K562 (cell line): ENCODE measurements around the gene ZFYVE28. TPM values are rescaled to one million over a fixed set of nuclear protein-coding genes. Genes with fewer than 3 reads are reported as not detected.
A peak's percentile ranks its signal among the peaks of the same experiment; 100 is the strongest.

Source experiments
- CHCHD3 ChIP-seq: fragments of 250-450 bp; sonication (Bioruptor Pico); IDR thresholded peaks from 2 replicates; pipeline ENCODE4 v2.1.2; 2022; ENCODE audit warnings: mild to moderate bottlenecking
- CTBP1 ChIP-seq: fragments of 450-650 bp; IDR thresholded peaks from 2 replicates; pipeline ENCODE4 v1.6.1; 2016; ENCODE audit warnings: borderline replicate concordance
- CXXC5 ChIP-seq: fragments of 250-450 bp; sonication (Bioruptor Pico); IDR thresholded peaks from 2 replicates; pipeline ENCODE4 v1.8.0; 2022; ENCODE audit warnings: inconsistent platforms, mild to moderate bottlenecking, moderate library complexity
- HLTF ChIP-seq: fragments of 450-650 bp; IDR thresholded peaks from 2 replicates; pipeline ENCODE4 v1.6.1; 2016
- KAT7 ChIP-seq: sonication (generic); formaldehyde crosslinking; IDR thresholded peaks from 2 replicates; pipeline ENCODE4 v1.8.0; 2022; ENCODE audit warnings: missing genetic modification reagents, mild to moderate bottlenecking, borderline replicate concordance
- MAZ ChIP-seq, 2 experiments: fragments of 450-650 bp in 1 of 2; sonication (generic) in 1 of 2; formaldehyde crosslinking; IDR thresholded peaks in 1 of 2; conservative IDR thresholded peaks in 1 of 2; 2 replicates each; pipeline versions ENCODE4 v1.4.0 to v1.5.0; 2020; ENCODE audit warnings: mild to moderate bottlenecking in 1 of 2, missing genetic modification reagents in 1 of 2
- NBN ChIP-seq: fragments of 450-650 bp; IDR thresholded peaks from 2 replicates; pipeline ENCODE4 v1.6.1; 2016; ENCODE audit warnings: low read depth, mild to moderate bottlenecking
- NFYB ChIP-seq: IDR thresholded peaks from 2 replicates; pipeline ENCODE4 v1.6.1; 2011; ENCODE audit warnings: mild to moderate bottlenecking, moderate library complexity; ENCODE audit not compliant: insufficient read length; ENCODE audit errors: extremely low read depth
- TAF1 ChIP-seq: IDR thresholded peaks from 2 replicates; pipeline ENCODE4 v1.6.1; 2011; ENCODE audit warnings: mild to moderate bottlenecking, low read length, moderate library complexity; ENCODE audit not compliant: insufficient read depth, control insufficient read depth, severe bottlenecking; ENCODE audit errors: extremely low read depth
- TCFL5 ChIP-seq: fragments of 250-450 bp; sonication (Bioruptor Pico); conservative IDR thresholded peaks from 2 replicates; pipeline ENCODE4 v1.6.1; 2021; ENCODE audit warnings: mild to moderate bottlenecking, moderate library complexity, matching md5 sums
- TEAD1 ChIP-seq, 2 experiments: fragments of 450-650 bp in 1 of 2; sonication (generic) in 1 of 2; formaldehyde crosslinking; IDR thresholded peaks; 2 replicates each; pipeline versions ENCODE4 v1.4.0 to v1.8.0; 2020 to 2022; ENCODE audit warnings: mild to moderate bottlenecking in 2 of 2, missing genetic modification reagents in 1 of 2
- XRCC5 ChIP-seq: fragments of 200-400 bp; formaldehyde crosslinking; IDR thresholded peaks from 2 replicates; pipeline ENCODE4 v1.6.1; 2017; ENCODE audit warnings: low read depth, mild to moderate bottlenecking, low read length
- YBX1 ChIP-seq: fragments of 450-650 bp; IDR thresholded peaks from 2 replicates; pipeline ENCODE4 v1.7.1; 2016; ENCODE audit warnings: mild to moderate bottlenecking
- ZFP36 ChIP-seq: fragments of 150-350 bp; IDR thresholded peaks from 2 replicates; pipeline ENCODE4 v1.6.1; 2018; ENCODE audit warnings: low read length, low read depth; ENCODE audit not compliant: partially characterized antibody
- ZNF511 ChIP-seq: sonication (generic); formaldehyde crosslinking; IDR thresholded peaks from 2 replicates; pipeline ENCODE4 v1.8.0; 2022; ENCODE audit warnings: mild to moderate bottlenecking, missing genetic modification reagents
- ZNF699 ChIP-seq: fragments of 250-450 bp; sonication (Bioruptor Pico); IDR thresholded peaks from 2 replicates; pipeline ENCODE4 v1.8.0; 2021; ENCODE audit warnings: mild to moderate bottlenecking, moderate library complexity; ENCODE audit not compliant: insufficient replicate concordance
- polyA plus RNA-seq, 8 experiments: library from polyadenylated mRNA; depleted of rRNA in 4 of 8; stranded (reverse) in 5 of 8; unstranded in 3 of 8; fragments of >200 nt; fragmentation: Nextera tagmentation in 2 of 8; fragmentation: Illumina TruSeq in 1 of 8; extraction: Ambion mirVana in 2 of 8; extraction: Trizol in 1 of 8; gene quantifications; 2 replicates each; pipeline versions ENCODE4 v1.2.1 to v1.2.3, GENCODE V29; 2011 to 2014; ENCODE audit warnings: inconsistent platforms in 1 of 8, missing spikeins in 1 of 8
- total RNA-seq, 7 experiments: library from RNA; depleted of rRNA in 6 of 7; stranded (reverse); fragments of >200 nt in 6 of 7; fragmentation: Illumina TruSeq in 2 of 7; extraction: Trizol in 2 of 7; gene quantifications; 2 replicates each; pipeline versions ENCODE4 v1.2.1 to v1.2.3, GENCODE V29; 2011 to 2021; ENCODE audit warnings: low replicate concordance in 1 of 7
- TF ChIP-seq, protein P1 (sequence below), 2 experiments: fragments of 200-800 bp in 1 of 2; sonication (Bioruptor generic) in 1 of 2; sonication (generic) in 1 of 2; formaldehyde crosslinking in 1 of 2; IDR thresholded peaks in 1 of 2; conservative IDR thresholded peaks in 1 of 2; 2 replicates each; pipeline versions ENCODE4 v1.5.0 to v1.6.1; 2016 to 2020; ENCODE audit warnings: missing compliant biosample characterization in 1 of 2, missing genetic modification characterization in 1 of 2, missing genetic modification reagents in 1 of 2
- TF ChIP-seq, protein P2 (sequence below): fragments of 250-450 bp; sonication (Bioruptor Pico); IDR thresholded peaks from 2 replicates; pipeline ENCODE4 v1.4.0; 2020; ENCODE audit warnings: mild to moderate bottlenecking
- TF ChIP-seq, protein P3 (sequence below), 2 experiments: fragments of 450-650 bp; IDR thresholded peaks; 2 replicates each; pipeline ENCODE4 v1.6.1; 2016
- TF ChIP-seq, protein P4 (sequence below), 2 experiments: fragments of 250-450 bp in 1 of 2; fragments of 450-650 bp in 1 of 2; sonication (Bioruptor Pico) in 1 of 2; IDR thresholded peaks; 2 replicates each; pipeline versions ENCODE4 v1.6.1 to v1.8.0; 2016 to 2021; ENCODE audit warnings: mild to moderate bottlenecking in 2 of 2, moderate library complexity in 2 of 2, missing compliant biosample characterization in 1 of 2, missing genetic modification characterization in 1 of 2

ZFYVE28 gene
- total and polyA plus RNA-seq, 9 of the 15 experiments (the other 6 are each of a cell fraction or from before 2014, with no cell fraction given): 1.3 to 24.8 (median 8.9) TPM

DNA sequence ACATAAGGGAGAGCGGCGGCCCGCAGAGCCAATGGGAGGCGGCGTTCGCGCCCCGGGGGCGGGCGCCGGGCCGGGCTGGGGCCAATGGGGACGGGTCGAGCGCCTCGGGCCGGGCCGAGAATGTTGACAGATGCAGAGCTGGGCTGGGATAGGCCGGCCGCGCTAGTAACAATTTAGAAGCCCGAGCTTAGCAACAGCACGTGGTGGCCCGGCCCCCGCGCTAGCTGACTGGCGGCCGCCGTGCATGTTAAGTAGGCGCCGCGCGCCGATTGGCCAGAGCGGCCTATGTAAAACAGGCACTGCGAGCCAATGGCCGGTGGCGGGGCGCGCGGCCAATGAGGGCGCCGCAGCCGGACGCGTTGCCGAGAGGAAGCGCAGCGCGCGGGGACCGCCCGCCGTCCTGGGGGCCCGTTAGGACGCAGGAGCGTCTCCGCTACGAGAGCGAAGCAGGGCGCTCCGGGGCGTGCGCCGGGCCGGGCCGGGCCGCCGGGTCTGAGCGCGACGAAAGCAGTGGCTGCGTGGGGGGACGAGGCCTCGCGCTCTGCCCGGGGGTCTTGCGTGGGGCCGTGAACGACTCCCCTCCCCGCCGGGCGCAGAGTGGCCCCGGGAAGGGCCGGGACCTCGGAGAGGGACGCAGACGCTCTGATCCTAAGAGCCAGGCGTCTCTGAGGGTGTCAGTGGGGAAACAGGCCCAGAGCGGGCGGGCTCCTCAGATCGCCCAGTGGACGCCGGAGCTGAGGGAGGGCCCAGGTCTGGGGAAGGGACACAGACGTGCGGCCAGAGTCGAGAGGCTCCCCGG, 156.1 kb downstream of the ZFYVE28 start (continued):
- TF ChIP-seq, protein P1, sequence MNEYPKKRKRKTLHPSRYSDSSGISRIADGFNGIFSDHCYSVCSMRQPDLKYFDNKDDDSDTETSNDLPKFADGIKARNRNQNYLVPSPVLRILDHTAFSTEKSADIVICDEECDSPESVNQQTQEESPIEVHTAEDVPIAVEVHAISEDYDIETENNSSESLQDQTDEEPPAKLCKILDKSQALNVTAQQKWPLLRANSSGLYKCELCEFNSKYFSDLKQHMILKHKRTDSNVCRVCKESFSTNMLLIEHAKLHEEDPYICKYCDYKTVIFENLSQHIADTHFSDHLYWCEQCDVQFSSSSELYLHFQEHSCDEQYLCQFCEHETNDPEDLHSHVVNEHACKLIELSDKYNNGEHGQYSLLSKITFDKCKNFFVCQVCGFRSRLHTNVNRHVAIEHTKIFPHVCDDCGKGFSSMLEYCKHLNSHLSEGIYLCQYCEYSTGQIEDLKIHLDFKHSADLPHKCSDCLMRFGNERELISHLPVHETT (CRISPR knock-in tag; conservative IDR thresholded peaks at IDR 0.05 in 1 of 2, IDR thresholded peaks at IDR 0.05 in 1 of 2): no peak
- TF ChIP-seq ZNF511 (CRISPR knock-in tag): peak; percentile 85
- TF ChIP-seq MAZ (CRISPR knock-in tag; conservative IDR thresholded peaks at IDR 0.05 in 1 of 2, IDR thresholded peaks at IDR 0.05 in 1 of 2): peak; percentile 84 to 90
- TF ChIP-seq NFYB: peak; percentile 88
- TF ChIP-seq, protein P2, sequence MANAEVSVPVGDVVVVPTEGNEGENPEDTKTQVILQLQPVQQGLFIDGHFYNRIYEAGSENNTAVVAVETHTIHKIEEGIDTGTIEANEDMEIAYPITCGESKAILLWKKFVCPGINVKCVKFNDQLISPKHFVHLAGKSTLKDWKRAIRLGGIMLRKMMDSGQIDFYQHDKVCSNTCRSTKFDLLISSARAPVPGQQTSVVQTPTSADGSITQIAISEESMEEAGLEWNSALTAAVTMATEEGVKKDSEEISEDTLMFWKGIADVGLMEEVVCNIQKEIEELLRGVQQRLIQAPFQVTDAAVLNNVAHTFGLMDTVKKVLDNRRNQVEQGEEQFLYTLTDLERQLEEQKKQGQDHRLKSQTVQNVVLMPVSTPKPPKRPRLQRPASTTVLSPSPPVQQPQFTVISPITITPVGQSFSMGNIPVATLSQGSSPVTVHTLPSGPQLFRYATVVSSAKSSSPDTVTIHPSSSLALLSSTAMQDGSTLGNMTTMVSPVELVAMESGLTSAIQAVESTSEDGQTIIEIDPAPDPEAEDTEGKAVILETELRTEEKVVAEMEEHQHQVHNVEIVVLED (CRISPR knock-in tag): peak; percentile 87
- TF ChIP-seq, protein P3, sequence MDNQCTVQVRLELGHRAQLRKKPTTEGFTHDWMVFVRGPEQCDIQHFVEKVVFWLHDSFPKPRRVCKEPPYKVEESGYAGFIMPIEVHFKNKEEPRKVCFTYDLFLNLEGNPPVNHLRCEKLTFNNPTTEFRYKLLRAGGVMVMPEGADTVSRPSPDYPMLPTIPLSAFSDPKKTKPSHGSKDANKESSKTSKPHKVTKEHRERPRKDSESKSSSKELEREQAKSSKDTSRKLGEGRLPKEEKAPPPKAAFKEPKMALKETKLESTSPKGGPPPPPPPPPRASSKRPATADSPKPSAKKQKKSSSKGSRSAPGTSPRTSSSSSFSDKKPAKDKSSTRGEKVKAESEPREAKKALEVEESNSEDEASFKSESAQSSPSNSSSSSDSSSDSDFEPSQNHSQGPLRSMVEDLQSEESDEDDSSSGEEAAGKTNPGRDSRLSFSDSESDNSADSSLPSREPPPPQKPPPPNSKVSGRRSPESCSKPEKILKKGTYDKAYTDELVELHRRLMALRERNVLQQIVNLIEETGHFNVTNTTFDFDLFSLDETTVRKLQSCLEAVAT (IDR thresholded peaks at IDR 0.05): no peak
- TF ChIP-seq TEAD1 (CRISPR knock-in tag; IDR thresholded peaks at IDR 0.05): peak; percentile 13 to 78; a peak in 2 of 4 replicates
- no peak for TF ChIP-seq YBX1
- TF ChIP-seq, protein P4, sequence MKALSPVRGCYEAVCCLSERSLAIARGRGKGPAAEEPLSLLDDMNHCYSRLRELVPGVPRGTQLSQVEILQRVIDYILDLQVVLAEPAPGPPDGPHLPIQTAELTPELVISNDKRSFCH (CRISPR knock-in tag; IDR thresholded peaks at IDR 0.05): no peak
- TF ChIP-seq, protein P4 (tag; IDR thresholded peaks at IDR 0.05): peak; percentile 73; the same call in 1 of the 2 replicates
- peak; percentile 98 for TF ChIP-seq CXXC5 (CRISPR knock-in tag)
- no peak for TF ChIP-seq NBN
- 0 out of 2 replicates have a peak, but pooled peaks have one; percentile 14 for TF ChIP-seq XRCC5
- peak; percentile 100 for TF ChIP-seq CTBP1
- TF ChIP-seq CHCHD3 (CRISPR knock-in tag): peak; percentile 29; the same call in 1 of the 2 replicates
- no peak for TF ChIP-seq KAT7 (CRISPR knock-in tag)
- no peak for TF ChIP-seq HLTF
- peak; percentile 35 for TF ChIP-seq TAF1
- TF ChIP-seq TCFL5: no peak
- TF ChIP-seq ZFP36: peak; percentile 11
- TF ChIP-seq ZNF699 (CRISPR knock-in tag): no peak
